Psoas muscle (tissue), 8 donors: Measurements from ENCODE around the gene DDTL. TPM values are rescaled to one million over a fixed set of nuclear protein-coding genes. Genes with fewer than 3 reads are reported as not detected.
A peak's percentile ranks its signal among the peaks of the same experiment; 100 is the strongest.
"Not testable (repeated sequence)": the region's sequence is repeated elsewhere in the genome, so short reads cannot be mapped to it uniquely, and the experiment has no call there.

Experiments used
- ATAC-seq, 4 donors: fragments of 200-7000 bp; cut with Tn5 transposase; one replicate each; pipeline ENCODE4 v1.9.1; 2020; ENCODE audit warnings: moderate library complexity in 3 of 4, mild to moderate bottlenecking in 2 of 4
- DNase-seq, 2 donors: peaks; one replicate each; pipeline ENCODE4 v3.0.0-alpha.2; 2020
- H3K27ac ChIP-seq: fragments of 200-600 bp; one replicate; pipeline ENCODE4 v1.8.0; 2022
- H3K27me3 ChIP-seq, 3 donors: fragments of 200-600 bp in 1 of 3; one replicate each; pipeline versions ENCODE4 v1.6.1 to v1.8.0; 2013 to 2022; ENCODE audit warnings: low read length in 2 of 3, mild to moderate bottlenecking in 2 of 3, moderate library complexity in 1 of 3; ENCODE audit not compliant: insufficient read depth in 3 of 3
- H3K36me3 ChIP-seq, 2 donors: fragments of 200-600 bp in 1 of 2; one replicate each; pipeline versions ENCODE4 v1.6.1 to v1.8.0; 2013 to 2022; ENCODE audit warnings: low read depth in 1 of 2, mild to moderate bottlenecking in 1 of 2, moderate library complexity in 1 of 2; ENCODE audit not compliant: insufficient read depth in 1 of 2
- H3K4me1 ChIP-seq: fragments of 200-600 bp; one replicate; pipeline ENCODE4 v1.8.0; 2022
- H3K4me3 ChIP-seq: fragments of 200-600 bp; one replicate; pipeline ENCODE4 v1.8.0; 2022; ENCODE audit warnings: mild to moderate bottlenecking
- H3K9me3 ChIP-seq: fragments of 200-600 bp; one replicate; pipeline ENCODE4 v1.8.0; 2022
- CTCF ChIP-seq: fragments of 200-600 bp; IDR thresholded peaks from one replicate; pipeline ENCODE4 v1.8.0; 2022; ENCODE audit warnings: antibody characterized with exemption
- WGBS, 3 donors: extraction: QIAGEN DNeasy Blood & Tissue Kit; methylation state at CpG; one replicate each; pipeline versions ENCODE4 v1.1.6 to v1.1.7; 2013; 5-methylcytosine and 5-hydroxymethylcytosine counted together
- intact Hi-C, 2 donors: fragments of 100-400 bp; cut with DNase I; formaldehyde crosslinking; loops; one replicate each; pipeline versions ENCODE4 v1.11.0 to v1.14.2; 2022
- polyA plus RNA-seq, 3 donors: library from polyadenylated mRNA; stranded (reverse); fragments of 200-250 nt; gene quantifications; one replicate each; pipeline ENCODE4 v1.2.3, GENCODE V29; 2013
- total RNA-seq, 4 donors: library from RNA; stranded (reverse); fragmentation: NEBNext Ultra II Directional in 2 of 4; extraction: Animal tissue kit (Norgen Biotek cat#: 25700) in 2 of 4; gene quantifications; one replicate each; pipeline versions ENCODE4 v1.2.1 to v1.2.4, GENCODE V29; 2021 to 2023
- donor health status: healthy with polysubstance abuse.
- donor health status: DM: no; HTN: no; CAD: no; lungs with moderate emphysema.
- donor health status: Bipolar disorder and iron deficiency.
- donor health status: healthy.
- donor health status: DM: yes; HTN: yes; CAD: no.
- donor health status: DM: no; HTN: no; CAD: no.
- donor health status: DM: no; HTN: no; CAD: no.
- donor health status: DM: yes; HTN: yes; CAD: no.

Gene DDTL
- total and polyA plus RNA-seq, 7 donors, result 0.77 to 6.6 (median 0.96) TPM

GRCh38 chr22:23970201-23970641 lies 3.5 kb downstream of the DDTL start:
- Histone ChIP-seq H3K27me3 (no peaks in the 10 kb centered on the region), H3K9me3 (no peaks in the 10 kb centered on the region), H3K27ac (no peak overlapping the region), H3K4me3 (peak overlapping the region; percentile 1), H3K36me3 (peaks cover 0 to 31% of the 10 kb centered on the region in 2 donors), H3K4me1 (peaks cover 7% of the 10 kb centered on the region)
- no peak for TF ChIP-seq CTCF
- intact Hi-C loops, result no loop called here
- DNase-seq (no peak), ATAC-seq (no peak)
- WGBS, 3 donors, result 55 to 80% (median 78%) methylated on average over 5 of the region's 5 CpGs

GRCh38 chr22:23970816-23971486 lies 4.3 kb downstream of the DDTL start:
- H3K27me3 ChIP-seq, result no peaks in the 10 kb centered on the region
- H3K36me3 ChIP-seq, result peaks cover 0 to 31% of the 10 kb centered on the region in 2 donors
- ATAC-seq (no peak), DNase-seq (no peak)
- peaks cover 7% of the 10 kb centered on the region for H3K4me1 ChIP-seq
- H3K9me3 ChIP-seq, result no peaks in the 10 kb centered on the region
- H3K4me3 ChIP-seq, result no peak overlapping the region
- intact Hi-C loops, result no loop called here
- 48 to 70% (median 67%) methylated on average over 6 of the region's 6 CpGs for WGBS, 3 donors
- H3K27ac ChIP-seq, result no peak overlapping the region
- no peak for TF ChIP-seq CTCF

- ATAC-seq, DNase-seq, H3K4me1 ChIP-seq, H3K27ac ChIP-seq, H3K9me3 ChIP-seq, H3K4me3 ChIP-seq, intact Hi-C loops, H3K27me3 ChIP-seq: not testable (repeated sequence)
- peaks cover 0 to 31% of the 10 kb centered on the region in 2 donors for H3K36me3 ChIP-seq
- WGBS, 3 donors, result 85 to 88% (median 87%) methylated on average over 3 of the region's 3 CpGs
Measured at GRCh38 chr22:23971927-23972326, 5.2 kb downstream of the DDTL start.

GRCh38 chr22:23974345-23974744 lies 7.7 kb downstream of the DDTL start, which contains the start of gene DDT:
DDT (minus strand) TSS chr22:23974441; CDS start chr22:23974414, 27 bp downstream.
- H3K27me3 ChIP-seq, H3K4me1 ChIP-seq, H3K27ac ChIP-seq, intact Hi-C loops, H3K9me3 ChIP-seq, DNase-seq: not testable (repeated sequence)
- peak; percentile 95 to 97 (median 96) for ATAC-seq
- Histone ChIP-seq H3K36me3 (peaks cover 0 to 27% of the 10 kb centered on the region in 2 donors), H3K4me3 (peak within 1 kb of the TSS; percentile 46)
- WGBS, 3 donors, result no CpG with 5 or more reads among the region's 29 CpGs

GRCh38 chr22:23974836-23975352 lies 8.2 kb downstream of the DDTL start:
- DNase-seq, intact Hi-C loops, H3K9me3 ChIP-seq, H3K27ac ChIP-seq, H3K27me3 ChIP-seq, H3K4me1 ChIP-seq: not testable (repeated sequence)
- ATAC-seq, result peak; percentile 46 to 60 (median 50)
- Histone ChIP-seq H3K4me3 (peak overlapping the region; percentile 46), H3K36me3 (peaks cover 0 to 22% of the 10 kb centered on the region in 2 donors)
- WGBS, 3 donors, result 13 to 18% (median 17%) methylated on average over 5 to 8 of the region's 27 CpGs

- ATAC-seq, result not testable (repeated sequence)
Measured at GRCh38 chr22:23977304-23977703, 10.6 kb downstream of the DDTL start.

GRCh38 chr22:23979557-23980240 lies 13.0 kb downstream of the DDTL start, which contains the start of gene GSTT2:
GSTT2 (plus strand) TSS chr22:23980134.
- ATAC-seq, result peak; percentile 80 to 93 (median 84)
- intact Hi-C loops, result loop anchor here in 1 of 2 donors (10.0 kb wide), 1 partner anchor 195 kb away; no protein-coding TSS in a partner anchor

More at GRCh38 chr22:23977304-23977703, 10.6 kb downstream of the DDTL start:
- H3K27ac ChIP-seq, H3K4me1 ChIP-seq, H3K4me3 ChIP-seq, H3K9me3 ChIP-seq, intact Hi-C loops, H3K27me3 ChIP-seq, DNase-seq, H3K36me3 ChIP-seq: not testable (repeated sequence)
- 31 to 46% methylated on average over 4 to 7 of the region's 12 CpGs; no CpG with 5 or more reads in 1 of the 3 donors for WGBS, 3 donors

GRCh38 chr22:23980567-23980966 lies 13.9 kb downstream of the DDTL start:
- not testable (repeated sequence) for ATAC-seq, H3K36me3 ChIP-seq, DNase-seq, H3K27me3 ChIP-seq, H3K4me1 ChIP-seq, H3K9me3 ChIP-seq, H3K27ac ChIP-seq
- H3K4me3 ChIP-seq, result peak overlapping the region; percentile 36
- WGBS, 3 donors, result 14 to 54% (median 32%) methylated on average over 3 to 6 of the region's 7 CpGs
- intact Hi-C loops, result loop anchor here in 1 of 2 donors (10.0 kb wide), 1 partner anchor 194 kb away; no protein-coding TSS in a partner anchor

More at GRCh38 chr22:23979557-23980240, 13.0 kb downstream of the DDTL start, which contains the start of gene GSTT2:
- no CpG with 5 or more reads among the region's 41 CpGs for WGBS, 3 donors
- not testable (repeated sequence) for H3K36me3 ChIP-seq, H3K9me3 ChIP-seq, H3K4me1 ChIP-seq, DNase-seq, H3K27ac ChIP-seq, H3K27me3 ChIP-seq
- peak within 1 kb of the TSS; percentile 36 for H3K4me3 ChIP-seq
